Spleen (tissue), 7 donors: Measurements from ENCODE around the gene CACNA2D3.

Experiments used
- POLR2A ChIP-seq, 3 donors: fragments of 450-650 bp; IDR thresholded peaks; one replicate each; pipeline ENCODE4 v1.5.1; 2017; ENCODE audit warnings: antibody characterized with exemption in 3 of 3, mild to moderate bottlenecking in 1 of 3
- TF ChIP-seq, protein P1 (sequence below), 11 experiments: fragments of 200-600 bp in 7 of 11; fragments of 450-650 bp in 4 of 11; sonication (generic) in 4 of 11; IDR thresholded peaks in 8 of 11; conservative IDR thresholded peaks in 3 of 11; 1 replicate in 7 of 11; 2 replicates in 4 of 11; pipeline versions ENCODE4 v1.4.0 to v1.8.0; 2016 to 2021; ENCODE audit warnings: antibody characterized with exemption in 11 of 11, inconsistent platforms in 4 of 11, mild to moderate bottlenecking in 1 of 11
- donor health status: DM: no; HTN: no; CAD: no; lungs with moderate emphysema.
- donor health status: DM: no; HTN: no; CAD: no.
- donor health status: DM: no; HTN: no; CAD: no.

DNA sequence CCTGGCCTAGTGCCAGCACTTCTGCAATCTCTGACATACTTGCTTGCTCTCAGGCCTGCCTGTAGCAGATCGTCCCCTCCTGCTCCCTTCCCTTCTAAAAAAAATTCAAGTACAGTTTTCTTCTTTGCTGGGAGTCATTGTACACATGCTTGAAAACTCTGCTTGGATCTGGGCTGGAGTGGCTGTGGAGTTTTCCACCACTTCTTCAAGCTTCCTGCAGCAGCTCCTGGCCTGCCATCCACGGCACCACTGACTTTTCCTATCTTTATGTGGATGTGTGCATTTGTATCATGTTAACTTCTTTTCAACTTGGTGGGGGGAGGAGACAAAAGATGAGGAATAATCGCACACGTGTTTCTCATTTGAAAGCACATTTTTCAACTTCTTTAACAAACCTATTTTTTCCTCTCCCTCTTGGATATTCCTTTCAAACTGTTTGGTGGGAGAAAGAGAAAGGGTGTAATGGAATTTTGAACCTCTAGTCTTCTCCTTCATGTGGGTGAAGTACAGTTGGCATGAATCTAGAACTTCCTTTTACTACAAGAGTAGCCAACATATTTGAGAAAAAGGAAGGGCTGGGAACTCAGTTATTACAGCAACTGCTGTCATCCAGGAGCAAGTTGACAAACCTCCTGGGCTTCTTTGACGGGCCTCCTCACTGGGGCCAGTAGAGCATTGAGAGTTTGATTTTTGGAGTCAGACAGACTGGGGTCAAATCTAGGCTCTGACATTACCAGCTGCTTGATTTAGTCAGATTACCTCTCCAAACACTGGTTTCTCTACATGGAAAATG lies 866.7 kb downstream of the CACNA2D3 start:
- TF ChIP-seq, protein P1, sequence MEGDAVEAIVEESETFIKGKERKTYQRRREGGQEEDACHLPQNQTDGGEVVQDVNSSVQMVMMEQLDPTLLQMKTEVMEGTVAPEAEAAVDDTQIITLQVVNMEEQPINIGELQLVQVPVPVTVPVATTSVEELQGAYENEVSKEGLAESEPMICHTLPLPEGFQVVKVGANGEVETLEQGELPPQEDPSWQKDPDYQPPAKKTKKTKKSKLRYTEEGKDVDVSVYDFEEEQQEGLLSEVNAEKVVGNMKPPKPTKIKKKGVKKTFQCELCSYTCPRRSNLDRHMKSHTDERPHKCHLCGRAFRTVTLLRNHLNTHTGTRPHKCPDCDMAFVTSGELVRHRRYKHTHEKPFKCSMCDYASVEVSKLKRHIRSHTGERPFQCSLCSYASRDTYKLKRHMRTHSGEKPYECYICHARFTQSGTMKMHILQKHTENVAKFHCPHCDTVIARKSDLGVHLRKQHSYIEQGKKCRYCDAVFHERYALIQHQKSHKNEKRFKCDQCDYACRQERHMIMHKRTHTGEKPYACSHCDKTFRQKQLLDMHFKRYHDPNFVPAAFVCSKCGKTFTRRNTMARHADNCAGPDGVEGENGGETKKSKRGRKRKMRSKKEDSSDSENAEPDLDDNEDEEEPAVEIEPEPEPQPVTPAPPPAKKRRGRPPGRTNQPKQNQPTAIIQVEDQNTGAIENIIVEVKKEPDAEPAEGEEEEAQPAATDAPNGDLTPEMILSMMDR (IDR thresholded peaks at IDR 0.05 in 8 of 11, conservative IDR thresholded peaks at IDR 0.05 in 3 of 11) = no peak
- no peak for TF ChIP-seq POLR2A (IDR thresholded peaks at IDR 0.05)
